HEK293T (cell line): ENCODE results near the gene RPL18.
A peak's percentile ranks its signal among the peaks of the same experiment; 100 is the strongest.

Source experiments
- BHLHE40 ChIP-seq: fragments of 450-650 bp; IDR thresholded peaks from 2 replicates; pipeline ENCODE4 v1.6.1; 2016; ENCODE audit warnings: mild to moderate bottlenecking, moderate library complexity, borderline replicate concordance
- ELF4 ChIP-seq: fragments of 450-650 bp; IDR thresholded peaks from 2 replicates; pipeline ENCODE4 v1.6.1; 2017; ENCODE audit warnings: antibody characterized with exemption
- FOXK2 ChIP-seq: fragments of 450-650 bp; IDR thresholded peaks from 2 replicates; pipeline ENCODE4 v1.6.1; 2016; ENCODE audit warnings: mild to moderate bottlenecking
- HDGF ChIP-seq: fragments of 450-650 bp; IDR thresholded peaks from 2 replicates; pipeline ENCODE4 v1.6.1; 2017; ENCODE audit warnings: antibody characterized with exemption, borderline replicate concordance
- LEF1 ChIP-seq: fragments of 450-650 bp; IDR thresholded peaks from 2 replicates; pipeline ENCODE4 v1.6.1; 2017; ENCODE audit warnings: mild to moderate bottlenecking, borderline replicate concordance
- NFRKB ChIP-seq: fragments of 450-650 bp; IDR thresholded peaks from 2 replicates; pipeline ENCODE4 v1.6.1; 2016; ENCODE audit warnings: mild to moderate bottlenecking, moderate library complexity
- SP1 ChIP-seq: fragments of 450-650 bp; IDR thresholded peaks from 2 replicates; pipeline ENCODE4 v1.6.1; 2017

DNA sequence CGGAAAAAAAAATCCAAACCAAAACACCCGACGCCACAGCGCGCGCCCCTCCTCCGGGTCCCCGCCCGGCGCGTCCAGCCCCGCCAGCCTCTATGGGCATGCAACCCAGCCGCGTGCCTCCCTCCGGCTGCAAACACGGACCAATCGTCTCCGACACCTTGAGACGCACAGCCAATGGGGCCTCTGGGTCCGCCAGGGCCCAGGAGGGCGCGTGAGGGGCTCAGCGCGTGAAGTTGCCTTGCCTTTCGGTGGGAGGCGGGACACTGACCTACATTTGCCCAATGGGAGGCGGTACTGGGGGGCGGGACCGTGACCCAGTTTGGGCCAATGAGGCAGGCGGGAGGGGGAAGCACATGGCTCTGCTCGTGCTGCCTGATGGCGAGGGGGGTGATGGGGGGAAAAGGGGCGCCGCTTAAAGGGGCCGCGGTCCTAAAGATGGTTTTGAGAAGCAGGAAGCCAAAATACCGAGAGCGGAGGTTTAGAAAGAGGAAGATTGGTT is 18.5 kb upstream of the RPL18 start:
- no peak for TF ChIP-seq BHLHE40
- no peak for TF ChIP-seq ELF4
- peak; percentile 72; the same call in 1 of the 2 replicates for TF ChIP-seq HDGF
- TF ChIP-seq SP1 = no peak
- TF ChIP-seq FOXK2 = no peak
- TF ChIP-seq LEF1 = no peak
- TF ChIP-seq NFRKB = no peak
